Neutrophil (primary cell): ENCODE measurements around the gene DYNC1I1.

Source experiments
- H3K27ac ChIP-seq: fragments of 200-600 bp; sonication (generic); 2 replicates; pipeline ENCODE4 v1.5.1; 2016; ENCODE audit warnings: mild to moderate bottlenecking, moderate library complexity
- H3K27me3 ChIP-seq: fragments of 200-600 bp; sonication (generic); 2 replicates; pipeline ENCODE4 v1.6.0; 2016; ENCODE audit warnings: mild to moderate bottlenecking
- H3K36me3 ChIP-seq: fragments of 200-600 bp; sonication (generic); 2 replicates; pipeline ENCODE4 v1.5.1; 2017
- H3K4me1 ChIP-seq, 2 experiments: fragments of 200-600 bp in 1 of 2; sonication (generic) in 1 of 2; 1 replicate in 1 of 2; 2 replicates in 1 of 2; pipeline versions ENCODE4 v1.5.1 to v1.6.1; 2013 to 2016; ENCODE audit warnings: low read depth in 1 of 2, low read length in 1 of 2, mild to moderate bottlenecking in 1 of 2, moderate library complexity in 1 of 2; ENCODE audit not compliant: control insufficient read depth in 1 of 2, insufficient read depth in 1 of 2
- H3K4me3 ChIP-seq, 2 experiments: fragments of 200-600 bp in 1 of 2; sonication (generic) in 1 of 2; 1 replicate in 1 of 2; 2 replicates in 1 of 2; pipeline ENCODE4 v1.5.1; 2013 to 2016; ENCODE audit warnings: low read depth in 1 of 2, low read length in 1 of 2, mild to moderate bottlenecking in 1 of 2, moderate library complexity in 1 of 2
- H3K9me3 ChIP-seq: fragments of 200-600 bp; sonication (generic); 2 replicates; pipeline ENCODE4 v1.5.1; 2016
- CTCF ChIP-seq: fragments of 200-600 bp; sonication (generic); IDR thresholded peaks from 2 replicates; pipeline ENCODE4 v1.5.1; 2016; ENCODE audit warnings: antibody characterized with exemption

DYNC1I1 gene

GRCh38 chr7:96102096-96102811 is 329.9 kb downstream of the DYNC1I1 start:
- Histone ChIP-seq H3K9me3 (no peaks in the 10 kb centered on the region), H3K27ac (no peak overlapping the region), H3K27me3 (no peaks in the 10 kb centered on the region), H3K36me3 (no peaks in the 10 kb centered on the region), H3K4me1 (no peaks in the 10 kb centered on the region), H3K4me3 (no peak overlapping the region)
- no peak for TF ChIP-seq CTCF

GRCh38 chr7:96104984-96105383 is 332.6 kb downstream of the DYNC1I1 start:
- H3K9me3 ChIP-seq, result no peaks in the 10 kb centered on the region
- H3K27me3 ChIP-seq, result no peaks in the 10 kb centered on the region
- no peaks in the 10 kb centered on the region for H3K4me1 ChIP-seq
- H3K27ac ChIP-seq, result no peak overlapping the region
- H3K4me3 ChIP-seq, result no peak overlapping the region
- no peak for TF ChIP-seq CTCF
- H3K36me3 ChIP-seq, result no peaks in the 10 kb centered on the region

GRCh38 chr7:96111405-96111804 is 339.1 kb downstream of the DYNC1I1 start:
- TF ChIP-seq CTCF, result no peak
- no peaks in the 10 kb centered on the region for H3K27me3 ChIP-seq
- no peaks in the 10 kb centered on the region for H3K36me3 ChIP-seq
- no peak overlapping the region for H3K4me3 ChIP-seq
- H3K9me3 ChIP-seq, result no peaks in the 10 kb centered on the region
- H3K27ac ChIP-seq, result no peak overlapping the region
- H3K4me1 ChIP-seq, result no peaks in the 10 kb centered on the region

GRCh38 chr7:96114190-96114589 is 341.8 kb downstream of the DYNC1I1 start:
- TF ChIP-seq CTCF, result no peak
- Histone ChIP-seq H3K4me1 (no peaks in the 10 kb centered on the region), H3K27me3 (no peaks in the 10 kb centered on the region), H3K27ac (no peak overlapping the region), H3K9me3 (no peaks in the 10 kb centered on the region), H3K4me3 (no peak overlapping the region), H3K36me3 (no peaks in the 10 kb centered on the region)

GRCh38 chr7:96116173-96116572 is 343.8 kb downstream of the DYNC1I1 start:
- H3K27ac ChIP-seq, result no peak overlapping the region
- no peak for TF ChIP-seq CTCF
- no peaks in the 10 kb centered on the region for H3K9me3 ChIP-seq
- H3K4me1 ChIP-seq, result no peaks in the 10 kb centered on the region
- peaks cover 19% of the 10 kb centered on the region for H3K36me3 ChIP-seq
- H3K4me3 ChIP-seq, result no peak overlapping the region
- no peaks in the 10 kb centered on the region for H3K27me3 ChIP-seq
